PC-9 (cell line): ENCODE results near the gene COPS6. TPM values are rescaled to one million over a fixed set of nuclear protein-coding genes. Genes with fewer than 3 reads are reported as not detected.

Experiments
- Bru-seq: library from RNA; stranded (reverse); fragments of 400-500 nt; gene quantifications from one replicate; lab custom pipeline; 2021; lab: Mats Ljungman, UMichigan
- BruChase-seq, 2 experiments: library from RNA; stranded (reverse); fragments of 400-500 nt; gene quantifications; one replicate each; lab custom pipeline; 2021; lab: Mats Ljungman, UMichigan
- BruUV-seq: library from RNA; stranded (reverse); fragments of 400-500 nt; replicated peaks from 2 replicates; lab custom pipeline; 2021; lab: Mats Ljungman, UMichigan
- CTCF ChIA-PET: fragments of 300-600 bp; sonication (Branson Sonifier 250); formaldehyde crosslinking; loops from one replicate; lab custom pipeline; 2022; ENCODE audit warnings: antibody characterized with exemption; lab: Charles Lee
- POLR2A ChIA-PET: fragments of 300-600 bp; sonication (Branson Sonifier 250); formaldehyde crosslinking; loops from one replicate; lab custom pipeline; 2022; ENCODE audit warnings: antibody characterized with exemption; ENCODE audit not compliant: unreplicated experiment; lab: Charles Lee
- DNase-seq, 2 experiments: peaks; one replicate each; pipeline versions ENCODE4 v3.0.0 to v3.0.0-alpha.2; 2015 to 2022; ENCODE audit warnings: mixed read lengths in 1 of 2
- H2AFZ ChIP-seq: fragments of 200-600 bp; sonication (generic); 2 replicates; pipeline ENCODE4 v1.8.1; 2017; ENCODE audit warnings: antibody characterized with exemption
- H3F3A ChIP-seq: fragments of 200-600 bp; sonication (generic); 2 replicates; pipeline ENCODE4 v1.8.1; 2017; ENCODE audit warnings: antibody characterized with exemption, mild to moderate bottlenecking, low read depth; ENCODE audit not compliant: insufficient read depth
- H3K27ac ChIP-seq: fragments of 200-600 bp; sonication (generic); 2 replicates; pipeline ENCODE4 v1.6.1; 2016; ENCODE audit warnings: mixed run types
- H3K27me3 ChIP-seq: fragments of 200-600 bp; sonication (generic); 2 replicates; pipeline ENCODE4 v1.6.1; 2016; ENCODE audit warnings: low read depth, mixed run types; ENCODE audit not compliant: insufficient read depth
- H3K36me3 ChIP-seq: fragments of 200-600 bp; sonication (generic); 2 replicates; pipeline ENCODE4 v1.6.1; 2016; ENCODE audit warnings: low read depth, mixed run types
- H3K4me1 ChIP-seq: fragments of 200-600 bp; sonication (generic); replicated peaks from 2 replicates; pipeline ENCODE4 v1.6.1; 2016; ENCODE audit warnings: mixed run types; ENCODE audit not compliant: insufficient read depth
- H3K4me2 ChIP-seq: fragments of 200-600 bp; sonication (generic); 2 replicates; pipeline ENCODE4 v1.6.1; 2017; ENCODE audit warnings: mixed run types
- H3K4me3 ChIP-seq: fragments of 200-600 bp; sonication (generic); 2 replicates; pipeline ENCODE4 v1.6.1; 2016; ENCODE audit warnings: mixed run types
- H3K79me2 ChIP-seq: fragments of 200-600 bp; sonication (generic); 2 replicates; pipeline ENCODE4 v1.6.1; 2017; ENCODE audit warnings: low read depth, mixed run types
- H3K9me2 ChIP-seq: fragments of 200-600 bp; sonication (generic); 2 replicates; pipeline ENCODE4 v1.8.1; 2017; ENCODE audit warnings: mild to moderate bottlenecking; ENCODE audit not compliant: insufficient read depth
- H3K9me3 ChIP-seq: fragments of 200-600 bp; sonication (generic); 2 replicates; pipeline ENCODE4 v1.8.1; 2016; ENCODE audit warnings: low read depth; ENCODE audit not compliant: insufficient read depth
- H4K20me1 ChIP-seq: fragments of 200-600 bp; sonication (generic); 2 replicates; pipeline ENCODE4 v1.8.1; 2017; ENCODE audit not compliant: insufficient read depth
- EZH2 ChIP-seq: fragments of 200-600 bp; sonication (generic); IDR thresholded peaks from 2 replicates; pipeline ENCODE4 v1.8.0; 2017; ENCODE audit warnings: antibody characterized with exemption, low read depth
- intact Hi-C: fragments of 100-400 bp; cut with micrococcal nuclease; formaldehyde crosslinking; loops from one replicate; pipeline ENCODE4 v1.10.0; 2022; ENCODE audit not compliant: unreplicated experiment
- long read RNA-seq: library from polyadenylated mRNA; stranded (forward); transcript quantifications from one replicate; pipeline ENCODE4 v2.0.0, GENCODE V29; 2022
- total RNA-seq: library from RNA; stranded (reverse); gene quantifications from 2 replicates; pipeline ENCODE4 v1.2.3, GENCODE V29; 2021
- TF ChIP-seq, protein P1 (sequence below): fragments of 200-600 bp; sonication (generic); conservative IDR thresholded peaks from 2 replicates; pipeline ENCODE4 v1.6.1; 2017; ENCODE audit warnings: mixed run types, antibody characterized with exemption, mild to moderate bottlenecking, moderate library complexity

The COPS6 gene
- total RNA-seq (120 and 145 TPM in 2 replicates), Bru-seq, nascent RNA (percentile 86 among the genes with signal in this experiment), BruChase-seq, experiment 1, labeled RNA remaining after a 2-hour chase (percentile 88 among the genes with signal in this experiment), BruChase-seq, experiment 2, labeled RNA remaining after a 6-hour chase (percentile 92 among the genes with signal in this experiment)
- long read RNA-seq, transcript COPS6-201 (10 exons, 1,432 nt) = major isoform, 431 of 478 reads
- long read RNA-seq, transcript COPS6-202 (10 exons, 1,107 nt) = minor isoform, 6 of 478 reads
- long read RNA-seq, partial matches to known transcripts = 8 of 478 reads
- long read RNA-seq, other reads (novel, unspliced or antisense) = 33 of 478 reads

- Histone ChIP-seq H3K27me3 (no peaks in the 10 kb centered on the region), H3K27ac (peak within 1 kb of the TSS; percentile 62), H3K9me3 (no peaks in the 10 kb centered on the region), H3K4me1 (peaks cover 26% of the 10 kb centered on the region), H3K9me2 (no peaks in the 10 kb centered on the region), H3F3A (peaks cover 57% of the 10 kb centered on the region), H4K20me1 (0 out of 2 replicates have a peak, but pooled peaks cover 7% of the 10 kb centered on the region), H2AFZ (peak within 1 kb of the TSS; percentile 87), H3K4me3 (peak within 1 kb of the TSS; percentile 86), H3K36me3 (peaks cover 3% of the 10 kb centered on the region; the same call in 1 of the 2 replicates), H3K79me2 (peaks cover 7% of the 10 kb centered on the region; the same call in 1 of the 2 replicates), H3K4me2 (peak within 1 kb of the TSS; percentile 97)
- ChIA-PET CTCF (interaction anchor here (0.5 kb wide), 1 partner anchor 45 kb away, joined by 5 read pairs; no protein-coding TSS in a partner anchor), POLR2A (interaction anchor here (0.5 kb wide), 1 partner anchor 71 kb away, joined by 4 read pairs; no protein-coding TSS in a partner anchor)
- TF ChIP-seq, protein P1, sequence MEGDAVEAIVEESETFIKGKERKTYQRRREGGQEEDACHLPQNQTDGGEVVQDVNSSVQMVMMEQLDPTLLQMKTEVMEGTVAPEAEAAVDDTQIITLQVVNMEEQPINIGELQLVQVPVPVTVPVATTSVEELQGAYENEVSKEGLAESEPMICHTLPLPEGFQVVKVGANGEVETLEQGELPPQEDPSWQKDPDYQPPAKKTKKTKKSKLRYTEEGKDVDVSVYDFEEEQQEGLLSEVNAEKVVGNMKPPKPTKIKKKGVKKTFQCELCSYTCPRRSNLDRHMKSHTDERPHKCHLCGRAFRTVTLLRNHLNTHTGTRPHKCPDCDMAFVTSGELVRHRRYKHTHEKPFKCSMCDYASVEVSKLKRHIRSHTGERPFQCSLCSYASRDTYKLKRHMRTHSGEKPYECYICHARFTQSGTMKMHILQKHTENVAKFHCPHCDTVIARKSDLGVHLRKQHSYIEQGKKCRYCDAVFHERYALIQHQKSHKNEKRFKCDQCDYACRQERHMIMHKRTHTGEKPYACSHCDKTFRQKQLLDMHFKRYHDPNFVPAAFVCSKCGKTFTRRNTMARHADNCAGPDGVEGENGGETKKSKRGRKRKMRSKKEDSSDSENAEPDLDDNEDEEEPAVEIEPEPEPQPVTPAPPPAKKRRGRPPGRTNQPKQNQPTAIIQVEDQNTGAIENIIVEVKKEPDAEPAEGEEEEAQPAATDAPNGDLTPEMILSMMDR = no peak
- no peak for TF ChIP-seq EZH2
- intact Hi-C loops = no loop called here
- BruUV-seq = TSS peak; percentile 39
- DNase-seq = peak; percentile 52 to 86
Measured at GRCh38 chr7:100088621-100089457, at the start of gene COPS6. TSS of gene COPS6 (plus strand) at chr7:100088969. CDS start at chr7:100088991, 22 bp downstream.

- Histone ChIP-seq H4K20me1 (no peaks in the 10 kb centered on the region; the same call in 1 of the 2 replicates), H3K4me1 (peaks cover 12% of the 10 kb centered on the region; the same call in 1 of the 2 replicates), H3K36me3 (peaks cover 11% of the 10 kb centered on the region), H3K27me3 (no peaks in the 10 kb centered on the region), H3K27ac (no peak overlapping the region), H3K9me3 (no peaks in the 10 kb centered on the region), H3K79me2 (no peaks in the 10 kb centered on the region), H3K4me3 (no peak overlapping the region), H3K4me2 (no peak overlapping the region), H3F3A (peaks cover 10% of the 10 kb centered on the region; the same call in 1 of the 2 replicates), H3K9me2 (no peaks in the 10 kb centered on the region), H2AFZ (no peak overlapping the region)
- DNase-seq = no peak
- BruUV-seq = no TSS peak
- ChIA-PET CTCF (no interaction called here), POLR2A (no interaction called here)
- intact Hi-C loops = no loop called here
- TF ChIP-seq EZH2 = no peak
- TF ChIP-seq, protein P1 = no peak
Measured at GRCh38 chr7:100040575-100040974, 48.2 kb upstream of the COPS6 start.

- POLR2A ChIA-PET = interaction anchor here (0.7 kb wide), 1 partner anchor 92 kb away, joined by 3 read pairs; no protein-coding TSS in a partner anchor
- intact Hi-C loops = no loop called here
- no peak overlapping the region for H3K27ac ChIP-seq
- H3K4me1 ChIP-seq = peaks cover 18% of the 10 kb centered on the region
- H4K20me1 ChIP-seq = no peaks in the 10 kb centered on the region
- no peak for DNase-seq
- H3K4me3 ChIP-seq = no peak overlapping the region
- H3K79me2 ChIP-seq = no peaks in the 10 kb centered on the region
- no peak overlapping the region for H2AFZ ChIP-seq
- no peak for TF ChIP-seq EZH2
- TF ChIP-seq, protein P1 = no peak
- H3K36me3 ChIP-seq = no peaks in the 10 kb centered on the region
- no peaks in the 10 kb centered on the region for H3K9me3 ChIP-seq
- no peak overlapping the region for H3K4me2 ChIP-seq
- H3K9me2 ChIP-seq = no peaks in the 10 kb centered on the region
- CTCF ChIA-PET = interaction anchor here (0.7 kb wide), 1 partner anchor 173 kb away, joined by 18 read pairs; no protein-coding TSS in a partner anchor
- no peaks in the 10 kb centered on the region for H3K27me3 ChIP-seq
- no TSS peak for BruUV-seq
- peaks cover 25% of the 10 kb centered on the region; the same call in 1 of the 2 replicates for H3F3A ChIP-seq
Measured at GRCh38 chr7:100044718-100045117, 44.1 kb upstream of the COPS6 start.
